MCF 10A (cell line): ENCODE measurements around the gene RNF150. TPM values are rescaled to one million over a fixed set of nuclear protein-coding genes. Genes with fewer than 3 reads are reported as not detected.

ENCODE experiments used
- BruUV-seq: library from RNA; stranded (reverse); fragments of 400-500 nt; replicated peaks from 2 replicates; lab custom pipeline; 2021; lab: Mats Ljungman, UMichigan
- CTCF ChIA-PET: fragments of 300-600 bp; sonication (Branson Sonifier 250); formaldehyde crosslinking; extraction: SDS; loops from one replicate; lab custom pipeline; 2021; ENCODE audit warnings: antibody characterized with exemption, inconsistent platforms; lab: Yijun Ruan, JAX
- POLR2A ChIA-PET: fragments of 300-600, 350-650 bp; sonication (Branson Sonifier 250); formaldehyde crosslinking; extraction: SDS; loops from one replicate; lab custom pipeline; 2020; ENCODE audit warnings: antibody characterized with exemption, inconsistent platforms; lab: Yijun Ruan, JAX
- DNase-seq: peaks from one replicate; pipeline ENCODE4 v3.0.0-alpha.2; 2018; ENCODE audit not compliant: unreplicated experiment
- H3K27ac Mint-ChIP-seq: one replicate; pipeline ENCODE4 v1.8.0; 2022; ENCODE audit warnings: mild to moderate bottlenecking, low read depth, mixed read lengths; ENCODE audit not compliant: unreplicated experiment
- H3K27me3 Mint-ChIP-seq: one replicate; pipeline ENCODE4 v1.8.0; 2022; ENCODE audit warnings: mixed read lengths; ENCODE audit not compliant: insufficient read depth, unreplicated experiment
- H3K36me3 Mint-ChIP-seq: one replicate; pipeline ENCODE4 v1.8.0; 2022; ENCODE audit warnings: mild to moderate bottlenecking, moderate library complexity, mixed read lengths; ENCODE audit not compliant: insufficient read depth, unreplicated experiment
- H3K4me1 Mint-ChIP-seq: one replicate; pipeline ENCODE4 v1.8.0; 2022; ENCODE audit warnings: mixed read lengths; ENCODE audit not compliant: insufficient read depth, unreplicated experiment
- H3K4me3 Mint-ChIP-seq: one replicate; pipeline ENCODE4 v1.8.0; 2022; ENCODE audit warnings: mild to moderate bottlenecking, moderate library complexity, mixed read lengths; ENCODE audit not compliant: unreplicated experiment
- H3K9me3 Mint-ChIP-seq: one replicate; pipeline ENCODE4 v1.8.0; 2022; ENCODE audit warnings: mixed read lengths; ENCODE audit not compliant: unreplicated experiment
- CTCF ChIP-seq: fragments of 200-600 bp; IDR thresholded peaks from one replicate; pipeline ENCODE4 v1.8.0; 2022; ENCODE audit warnings: antibody characterized with exemption, mild to moderate bottlenecking; ENCODE audit not compliant: unreplicated experiment
- intact Hi-C: fragments of 100-400 bp; cut with micrococcal nuclease; formaldehyde crosslinking; loops from 2 replicates; pipeline ENCODE4 v1.14.1; 2022
- total RNA-seq: library from RNA; stranded (reverse); gene quantifications from 2 replicates; pipeline ENCODE4 v1.2.3, GENCODE V29; 2022

RNF150 gene
- total RNA-seq, 1 experiment from 2014 or later: 0.44 TPM

GRCh38 chr4:141119071-141119470 lies 14.2 kb downstream of the RNF150 start:
- ChIA-PET POLR2A (no interaction called here), CTCF (interaction anchor here (0.6 kb wide), 1 partner anchor 230 kb away, joined by 3 read pairs; no protein-coding TSS in a partner anchor)
- no peak for TF ChIP-seq CTCF
- BruUV-seq: no TSS peak
- H3K27ac Mint-ChIP-seq: no peak overlapping the region
- intact Hi-C loops: no loop called here
- H3K4me3 Mint-ChIP-seq: no peak overlapping the region
- H3K36me3 Mint-ChIP-seq: no peaks in the 10 kb centered on the region
- H3K27me3 Mint-ChIP-seq: no peaks in the 10 kb centered on the region
- H3K4me1 Mint-ChIP-seq: no peaks in the 10 kb centered on the region
- DNase-seq: no peak
- H3K9me3 Mint-ChIP-seq: no peaks in the 10 kb centered on the region

GRCh38 chr4:141118381-141118780 lies 14.9 kb downstream of the RNF150 start:
- TF ChIP-seq CTCF: no peak
- no peak overlapping the region for H3K27ac Mint-ChIP-seq
- BruUV-seq: no TSS peak

GRCh38 chr4:141117935-141118334 lies 15.3 kb downstream of the RNF150 start:
- Mint-ChIP-seq H3K9me3 (no peaks in the 10 kb centered on the region), H3K27me3 (no peaks in the 10 kb centered on the region), H3K4me1 (no peaks in the 10 kb centered on the region), H3K36me3 (no peaks in the 10 kb centered on the region), H3K4me3 (no peak overlapping the region), H3K27ac (no peak overlapping the region)
- no peak for DNase-seq
- ChIA-PET CTCF (interaction anchor here (0.5 to 0.7 kb wide), 2 partner anchors 67 to 184 kb away, joined by 3 to 4 read pairs; no protein-coding TSS in a partner anchor), POLR2A (interaction anchor here (0.6 kb wide), 1 partner anchor 866 kb away, joined by 3 read pairs; no protein-coding TSS in a partner anchor)
- intact Hi-C loops: no loop called here
- no TSS peak for BruUV-seq
- no peak for TF ChIP-seq CTCF

More at GRCh38 chr4:141118381-141118780, 14.9 kb downstream of the RNF150 start:
- Mint-ChIP-seq H3K4me1 (no peaks in the 10 kb centered on the region), H3K36me3 (no peaks in the 10 kb centered on the region), H3K4me3 (no peak overlapping the region), H3K9me3 (no peaks in the 10 kb centered on the region), H3K27me3 (no peaks in the 10 kb centered on the region)
- DNase-seq: no peak
- intact Hi-C loops: no loop called here
- CTCF ChIA-PET: no interaction called here
- POLR2A ChIA-PET: no interaction called here

- CTCF ChIA-PET: no interaction called here
- no peaks in the 10 kb centered on the region for H3K36me3 Mint-ChIP-seq
- no peak for DNase-seq
- no peak overlapping the region for H3K4me3 Mint-ChIP-seq
- no TSS peak for BruUV-seq
- intact Hi-C loops: no loop called here
- H3K9me3 Mint-ChIP-seq: no peaks in the 10 kb centered on the region
- POLR2A ChIA-PET: no interaction called here
- no peaks in the 10 kb centered on the region for H3K4me1 Mint-ChIP-seq
- TF ChIP-seq CTCF: no peak
- no peaks in the 10 kb centered on the region for H3K27me3 Mint-ChIP-seq
- H3K27ac Mint-ChIP-seq: no peak overlapping the region
Observed at GRCh38 chr4:141109983-141110382, 23.3 kb downstream of the RNF150 start.
